SIG-M5 (cell line): ENCODE measurements around the gene FCRL5.

ENCODE experiments used
- DNase-seq: peaks from one replicate; lab custom pipeline; 2025; lab: John Stamatoyannopoulos, UW

FCRL5 gene

DNA sequence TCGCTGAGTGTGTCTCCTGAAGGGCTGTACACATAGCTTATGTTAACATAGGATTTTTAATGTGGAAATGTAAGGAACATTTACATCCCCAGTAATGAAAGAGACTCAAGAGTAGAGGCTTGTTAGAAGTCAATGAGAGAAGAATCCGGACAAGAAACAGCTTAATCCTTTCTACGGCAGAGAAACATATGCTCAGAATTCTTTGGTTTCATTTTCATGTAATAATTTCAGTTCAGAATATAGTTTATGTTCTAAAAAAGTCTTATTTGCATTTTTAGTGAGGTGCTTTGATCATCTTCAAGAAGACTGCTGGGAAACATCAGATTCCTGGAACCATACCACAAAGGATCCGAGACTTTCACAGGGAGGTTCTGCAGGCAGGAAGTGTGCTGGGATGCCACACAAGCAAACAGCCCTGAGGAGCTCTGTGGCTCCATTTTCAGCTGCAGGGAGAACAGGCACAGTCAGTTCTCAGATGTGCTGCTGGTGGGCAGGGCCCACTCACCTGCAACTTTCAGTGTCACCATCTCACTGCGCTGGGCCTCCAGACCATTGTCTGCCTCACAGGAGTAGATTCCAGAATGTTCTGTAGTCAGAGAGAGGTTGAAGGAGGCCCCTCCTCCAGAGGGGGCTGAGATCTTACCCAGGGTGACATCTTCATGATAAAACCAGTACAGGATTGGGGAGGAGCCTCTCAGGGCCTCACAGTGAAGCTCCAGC is 28.4 kb downstream of the FCRL5 start:
- no peak for DNase-seq

- no peak for DNase-seq
Measured at GRCh38 chr1:157521056-157521455, 31.3 kb downstream of the FCRL5 start.

GRCh38 chr1:157520386-157520935 is 31.9 kb downstream of the FCRL5 start:
- DNase-seq: no peak

DNA sequence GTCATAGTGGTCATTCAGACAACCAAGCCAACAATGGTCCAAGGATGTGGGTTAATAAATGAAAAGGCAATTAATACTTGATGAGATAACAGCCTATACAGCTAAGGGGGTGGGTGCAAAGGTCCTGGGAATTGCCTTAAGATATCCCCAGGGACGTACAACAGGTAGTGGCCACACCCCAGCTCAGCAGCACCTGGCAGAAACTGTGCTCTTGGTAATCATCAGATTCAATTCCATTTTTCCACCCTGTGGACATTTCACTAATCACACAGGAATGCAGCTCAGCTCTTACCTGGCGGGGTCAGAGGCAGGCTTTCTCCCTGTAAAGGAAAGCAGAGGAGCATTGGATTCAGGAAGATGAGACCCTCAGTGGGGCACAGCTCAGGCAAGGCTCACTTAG is 32.9 kb downstream of the FCRL5 start:
- DNase-seq: no peak

DNA sequence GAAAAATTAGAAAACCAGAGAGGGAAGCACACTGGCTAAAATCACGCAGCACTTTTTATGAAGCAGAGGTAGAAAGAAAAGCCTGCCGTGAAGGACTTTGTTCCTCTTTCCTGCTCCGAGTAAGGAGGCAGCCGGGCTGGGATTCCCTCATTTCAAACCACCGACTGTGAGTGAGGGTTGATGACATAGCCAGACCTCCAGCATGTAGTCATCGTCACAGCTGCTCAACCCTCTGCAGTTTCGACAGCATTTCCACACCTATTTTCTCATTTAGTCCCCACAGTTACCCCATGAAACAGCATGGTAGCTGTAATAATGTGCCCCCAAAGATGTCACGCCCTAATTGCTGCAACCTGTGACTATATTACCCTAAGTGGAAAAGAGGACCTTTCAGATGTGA is 35.3 kb downstream of the FCRL5 start:
- peak; percentile 47 for DNase-seq

GRCh38 chr1:157515709-157516108 is 36.6 kb downstream of the FCRL5 start:
- no peak for DNase-seq

DNA sequence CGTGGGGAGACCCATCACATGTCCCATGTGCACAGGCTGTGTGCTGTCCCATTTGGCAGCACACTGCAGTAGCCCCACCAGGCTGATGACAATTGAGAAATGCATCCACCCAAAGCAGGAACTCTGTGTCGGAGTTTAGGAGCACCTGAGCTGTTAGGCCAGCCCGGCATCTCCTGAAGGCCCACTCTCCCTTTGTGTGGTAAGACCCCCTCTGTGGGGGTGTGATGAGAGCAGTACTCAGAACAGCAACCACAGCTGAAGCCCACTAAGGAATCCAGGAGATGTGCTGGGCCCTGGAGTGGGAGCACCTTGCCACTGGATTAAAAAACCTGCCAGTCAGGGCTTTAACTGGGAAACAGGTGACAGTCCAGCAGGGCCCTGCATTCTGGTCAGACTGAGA is 37.2 kb downstream of the FCRL5 start:
- DNase-seq: no peak

DNA sequence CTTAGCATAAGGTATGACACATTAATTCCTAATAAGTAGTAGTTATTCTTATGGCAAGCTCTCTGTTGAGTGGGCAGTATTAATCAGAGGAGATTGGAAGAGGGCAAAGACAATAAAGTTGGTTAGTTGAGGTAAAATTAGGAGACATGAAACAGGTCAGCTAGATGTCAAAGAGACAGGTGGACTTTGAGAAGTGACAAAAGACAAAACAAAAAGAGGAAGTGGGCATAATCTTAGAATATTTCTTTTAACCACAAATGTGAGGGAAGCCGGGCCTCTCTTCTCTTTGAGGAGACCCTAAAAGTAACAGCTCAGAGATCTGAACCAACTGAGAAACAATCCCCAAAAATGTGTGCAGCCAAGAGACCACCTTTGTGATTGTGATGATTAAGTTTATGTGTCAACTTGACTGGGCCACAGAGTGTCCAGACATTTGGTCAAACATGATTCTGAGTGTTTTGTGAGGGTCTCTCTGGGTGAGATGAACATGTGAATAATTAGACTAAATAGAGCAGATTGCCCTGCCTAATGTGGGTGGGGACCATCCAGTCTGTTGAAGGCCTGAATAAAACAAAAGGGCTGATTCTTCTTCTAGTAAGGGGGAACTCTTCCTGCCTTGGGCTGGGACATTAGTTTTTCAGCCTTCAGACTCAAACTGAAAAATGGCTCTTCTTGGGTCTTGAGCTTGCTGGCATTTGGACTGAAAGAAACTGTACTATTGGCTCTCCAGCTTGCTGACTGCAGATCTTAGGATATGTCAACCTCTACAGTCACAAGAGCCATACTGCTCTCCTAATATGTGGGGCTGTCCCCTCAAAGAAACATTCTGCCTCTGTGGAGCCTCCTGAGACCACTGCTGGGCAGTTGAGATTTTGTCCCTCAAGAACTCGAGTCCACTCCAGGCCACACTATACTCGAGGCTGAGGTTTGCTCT is 40.0 kb downstream of the FCRL5 start:
- no peak for DNase-seq

GRCh38 chr1:157509546-157510232 is 42.6 kb downstream of the FCRL5 start:
- no peak for DNase-seq

- DNase-seq: no peak
Measured at GRCh38 chr1:157505481-157506272, 46.6 kb downstream of the FCRL5 start.

- no peak for DNase-seq
Measured at GRCh38 chr1:157504646-157505045, 47.7 kb downstream of the FCRL5 start.

- DNase-seq: no peak
Measured at GRCh38 chr1:157499521-157499920, 52.8 kb downstream of the FCRL5 start.

DNA sequence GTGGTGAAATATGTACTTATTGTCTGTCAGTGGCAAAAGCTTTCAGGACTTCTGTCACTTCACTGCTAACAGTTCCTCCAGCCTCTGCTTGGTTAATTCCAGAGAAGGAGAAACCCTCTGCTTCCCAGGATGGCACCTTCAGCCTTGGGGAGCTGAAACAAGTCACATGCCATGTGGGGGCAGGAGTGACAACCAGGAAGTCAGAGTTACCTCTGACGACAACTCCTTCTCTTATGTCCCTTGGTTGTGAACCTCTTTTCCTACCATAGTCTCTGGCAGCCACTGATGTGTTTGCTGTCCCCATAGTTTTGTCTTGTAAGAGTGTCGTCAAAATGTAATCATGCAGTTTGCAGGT is 53.6 kb downstream of the FCRL5 start:
- no peak for DNase-seq

DNA sequence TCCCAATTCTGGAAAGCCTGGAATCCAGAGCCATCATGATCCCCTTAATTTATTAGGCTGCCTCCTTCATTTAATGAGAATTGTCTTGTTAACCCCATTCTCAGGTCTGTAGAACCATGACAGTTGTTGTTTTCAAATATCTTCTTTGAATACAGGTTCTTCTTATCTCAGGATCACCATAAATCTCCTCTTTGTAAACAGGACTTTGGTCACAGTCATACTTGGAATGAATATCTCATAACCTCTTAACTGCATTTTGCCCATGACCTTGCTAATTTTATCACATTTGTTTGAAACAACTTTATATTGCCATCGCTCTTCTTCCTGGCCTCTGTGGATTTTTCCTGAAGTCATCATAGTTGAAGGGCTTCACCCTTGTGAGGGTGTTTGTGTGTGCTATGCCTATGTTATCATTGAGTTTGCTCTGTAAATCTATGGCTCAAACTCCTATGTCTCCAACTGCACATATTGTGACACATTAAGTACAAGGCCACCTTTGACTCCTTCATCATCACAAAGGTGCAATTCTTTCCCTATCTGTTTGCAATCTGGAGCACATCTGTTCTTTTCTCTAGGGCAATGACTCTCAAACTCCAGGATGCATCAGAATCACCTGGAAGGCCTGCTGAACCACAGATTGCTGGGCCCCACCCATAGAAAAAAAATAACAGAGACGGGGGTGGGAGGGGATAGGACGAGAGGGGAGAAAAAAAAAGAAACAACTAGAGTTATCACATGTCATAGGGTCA is 54.2 kb downstream of the FCRL5 start:
- DNase-seq: no peak

GRCh38 chr1:157497284-157497683 is 55.0 kb downstream of the FCRL5 start:
- DNase-seq: no peak

DNA sequence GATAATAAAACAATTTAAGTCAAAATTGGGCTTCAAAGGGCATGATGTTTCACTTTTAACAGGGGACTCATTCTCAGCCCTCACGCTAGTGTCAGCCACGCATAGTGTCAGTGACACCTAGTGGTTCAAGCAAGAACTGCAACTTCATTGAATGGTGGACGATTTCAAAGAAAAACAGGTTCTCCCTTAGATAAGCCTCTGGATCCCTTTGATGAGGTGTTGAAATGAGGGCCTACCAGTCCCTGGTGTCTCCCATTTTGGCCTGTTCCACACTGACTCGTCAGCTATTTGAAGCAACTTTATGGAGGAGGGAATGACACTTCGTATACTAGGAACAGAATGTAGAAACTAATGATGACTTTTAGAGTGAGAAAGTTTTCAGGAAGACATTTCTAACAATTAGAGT is 56.2 kb downstream of the FCRL5 start:
- DNase-seq: no peak

- DNase-seq: no peak
Measured at GRCh38 chr1:157495285-157495684, 57.0 kb downstream of the FCRL5 start.

GRCh38 chr1:157494093-157494492 is 58.2 kb downstream of the FCRL5 start:
- no peak for DNase-seq

GRCh38 chr1:157490467-157491165 is 61.7 kb downstream of the FCRL5 start:
- no peak for DNase-seq

- DNase-seq: no peak
Measured at GRCh38 chr1:157488156-157488555, 64.2 kb downstream of the FCRL5 start.
